H1 (cell line): ENCODE data around the gene DPEP2NB. TPM values are rescaled to one million over a fixed set of nuclear protein-coding genes. Genes with fewer than 3 reads are reported as not detected.

Experiments used
- CTCF ChIA-PET: fragments of 300-600 bp; sonication (Branson Sonifier 250); formaldehyde crosslinking; loops from one replicate; lab custom pipeline; 2021; ENCODE audit not compliant: partially characterized antibody; lab: Charles Lee
- POLR2A ChIA-PET: fragments of 300-600 bp; sonication (Branson Sonifier 250); formaldehyde crosslinking; loops from one replicate; lab custom pipeline; 2021; ENCODE audit warnings: inconsistent platforms; ENCODE audit not compliant: partially characterized antibody; lab: Charles Lee
- DNase-seq, 2 experiments: peaks; one replicate each; pipeline versions ENCODE4 v3.0.0 to v3.0.0-alpha.2; 2010 to 2022; ENCODE audit warnings: low spot score in 2 of 2, low read depth in 1 of 2, mixed read lengths in 1 of 2
- FAIRE-seq: peaks from 2 replicates; lab custom pipeline; 2011; peaks lifted over from hg19 to GRCh38; lab: Jason Lieb, UNC
- H2AFZ ChIP-seq: 2 replicates; pipeline ENCODE4 v1.8.1; 2012; ENCODE audit warnings: low read length, inconsistent platforms
- H2AK5ac ChIP-seq: 2 replicates; pipeline ENCODE4 v1.6.1; 2013; ENCODE audit warnings: low read depth, low read length
- H2BK120ac ChIP-seq: replicated peaks from 2 replicates; pipeline ENCODE3; 2013; ENCODE audit warnings: low read depth, low read length, inconsistent platforms
- H2BK12ac ChIP-seq: 2 replicates; pipeline ENCODE4 v1.6.1; 2013; ENCODE audit warnings: low read depth, low read length
- H2BK15ac ChIP-seq: 2 replicates; pipeline ENCODE4 v1.6.1; 2013; ENCODE audit warnings: low read length
- H2BK20ac ChIP-seq: 2 replicates; pipeline ENCODE4 v1.6.1; 2013; ENCODE audit warnings: low read length
- H2BK5ac ChIP-seq: 2 replicates; pipeline ENCODE4 v1.6.1; 2013; ENCODE audit warnings: low read depth, low read length
- H3K14ac ChIP-seq: 2 replicates; pipeline ENCODE4 v1.6.1; 2013; ENCODE audit warnings: inconsistent platforms; ENCODE audit not compliant: insufficient read length
- H3K18ac ChIP-seq: 2 replicates; pipeline ENCODE4 v1.6.1; 2013; ENCODE audit warnings: low read length; ENCODE audit errors: extremely low read depth
- H3K23ac ChIP-seq: 2 replicates; pipeline ENCODE4 v1.6.1; 2013; ENCODE audit warnings: inconsistent platforms; ENCODE audit not compliant: insufficient read length
- H3K23me2 ChIP-seq: 2 replicates; pipeline ENCODE4 v1.6.1; 2013; ENCODE audit warnings: low read depth, low read length
- H3K27ac ChIP-seq: 2 replicates; pipeline ENCODE4 v1.6.1; 2011; ENCODE audit warnings: low read depth, low read length, inconsistent platforms
- H3K27me3 ChIP-seq, 4 experiments: replicated peaks in 1 of 4; 1 replicate in 1 of 4; 2 replicates in 3 of 4; pipeline versions ENCODE4 v1.6.1 to v1.8.1; 2011 to 2013; ENCODE audit warnings: low read length in 3 of 4, mild to moderate bottlenecking in 3 of 4, inconsistent platforms in 2 of 4, mixed read lengths in 2 of 4, moderate library complexity in 1 of 4; ENCODE audit not compliant: control insufficient read depth in 3 of 4, insufficient read depth in 3 of 4; ENCODE audit errors: extremely low read depth in 1 of 4
- H3K36me3 ChIP-seq, 4 experiments: 2 replicates each; pipeline versions ENCODE4 v1.6.1 to v1.8.1; 2011 to 2013; ENCODE audit warnings: mild to moderate bottlenecking in 4 of 4, low read length in 3 of 4, moderate library complexity in 2 of 4, control low read depth in 1 of 4, inconsistent platforms in 1 of 4; ENCODE audit not compliant: insufficient read depth in 4 of 4, control insufficient read depth in 2 of 4
- H3K4ac ChIP-seq: replicated peaks from 2 replicates; pipeline ENCODE3; 2013; ENCODE audit warnings: low read length, low read depth, mixed read lengths, inconsistent platforms; ENCODE audit not compliant: insufficient read length
- H3K4me1 ChIP-seq, 4 experiments: replicated peaks in 1 of 4; 1 replicate in 1 of 4; 2 replicates in 3 of 4; pipeline versions ENCODE4 v1.6.1 to v1.8.1; 2011 to 2013; ENCODE audit warnings: low read length in 3 of 4, inconsistent platforms in 2 of 4, mixed read lengths in 1 of 4; ENCODE audit not compliant: insufficient read depth in 4 of 4, control insufficient read depth in 3 of 4
- H3K4me2 ChIP-seq, 2 experiments: 2 replicates each; pipeline versions ENCODE4 v1.6.1 to v1.8.1; 2011 to 2013; ENCODE audit warnings: low read depth in 2 of 2, low read length in 2 of 2, control low read depth in 1 of 2, inconsistent platforms in 1 of 2, mild to moderate bottlenecking in 1 of 2; ENCODE audit not compliant: insufficient read depth in 1 of 2
- H3K4me3 ChIP-seq, 4 experiments: fragments of 200-600, 300-600 bp in 1 of 4; sonication (generic), shearing (Covaris generic), sonication (Bioruptor Twin) in 1 of 4; 2 replicates each; pipeline versions ENCODE4 v1.5.1 to v1.8.1; 2011 to 2016; ENCODE audit warnings: low read length in 4 of 4, low read depth in 3 of 4, control low read depth in 2 of 4, inconsistent platforms in 2 of 4, mild to moderate bottlenecking in 2 of 4, mixed read lengths in 1 of 4, moderate library complexity in 1 of 4; ENCODE audit not compliant: insufficient read depth in 2 of 4; ENCODE audit errors: extremely low read depth in 1 of 4
- H3K56ac ChIP-seq: replicated peaks from 2 replicates; pipeline ENCODE3; 2013; ENCODE audit warnings: low read depth, mild to moderate bottlenecking, mixed read lengths, low read length, inconsistent platforms; ENCODE audit not compliant: insufficient read length
- H3K79me1 ChIP-seq: 2 replicates; pipeline ENCODE4 v1.6.1; 2013; ENCODE audit warnings: low read depth, low read length, control low read depth
- H3K79me2 ChIP-seq, 2 experiments: 2 replicates each; pipeline versions ENCODE4 v1.6.1 to v1.8.1; 2012 to 2013; ENCODE audit warnings: low read length in 2 of 2, mild to moderate bottlenecking in 2 of 2, inconsistent platforms in 1 of 2; ENCODE audit not compliant: insufficient read depth in 2 of 2, control insufficient read depth in 1 of 2
- H3K9ac ChIP-seq, 4 experiments: replicated peaks in 1 of 4; 1 replicate in 1 of 4; 2 replicates in 3 of 4; pipeline versions ENCODE4 v1.6.1 to v1.8.1; 2011 to 2013; ENCODE audit warnings: low read depth in 3 of 4, low read length in 3 of 4, control low read depth in 2 of 4, mild to moderate bottlenecking in 2 of 4, moderate library complexity in 2 of 4, inconsistent platforms in 1 of 4; ENCODE audit errors: extremely low read depth in 1 of 4
- H3K9me3 ChIP-seq, 2 experiments: 2 replicates each; pipeline versions ENCODE4 v1.6.1 to v1.8.1; 2012 to 2013; ENCODE audit warnings: mild to moderate bottlenecking in 2 of 2, moderate library complexity in 2 of 2, control low read depth in 1 of 2, inconsistent platforms in 1 of 2, low read depth in 1 of 2, low read length in 1 of 2, mixed read lengths in 1 of 2; ENCODE audit not compliant: insufficient read depth in 2 of 2
- H4K20me1 ChIP-seq, 2 experiments: replicated peaks in 1 of 2; 2 replicates each; pipeline versions ENCODE3 to v1.8.1; 2011 to 2013; ENCODE audit warnings: inconsistent platforms in 2 of 2, low read length in 2 of 2, mild to moderate bottlenecking in 1 of 2; ENCODE audit not compliant: insufficient read depth in 2 of 2, control insufficient read depth in 1 of 2
- H4K5ac ChIP-seq: 2 replicates; pipeline ENCODE4 v1.6.1; 2013; ENCODE audit warnings: low read length, low read depth, mixed read lengths, inconsistent platforms; ENCODE audit not compliant: insufficient read length
- H4K8ac ChIP-seq: 2 replicates; pipeline ENCODE4 v1.8.0; 2013; ENCODE audit warnings: mild to moderate bottlenecking, moderate library complexity, low read length, inconsistent platforms; ENCODE audit not compliant: insufficient read depth; ENCODE audit errors: extremely low read depth
- H4K91ac ChIP-seq: replicated peaks from 2 replicates; pipeline ENCODE3; 2013; ENCODE audit warnings: low read length, mixed read lengths, inconsistent platforms; ENCODE audit not compliant: insufficient read length
- ASH2L ChIP-seq: fragments of 200-600, 300-600 bp; sonication (generic); IDR thresholded peaks from one replicate; pipeline ENCODE4 v1.7.1; 2017; ENCODE audit warnings: low read length
- CBX5 ChIP-seq: fragments of 300-800, 300-1000 bp; sonication (generic); IDR thresholded peaks from 2 replicates; pipeline ENCODE4 v1.7.1; 2016; ENCODE audit warnings: antibody characterized with exemption, low read length, low read depth
- CTBP2 ChIP-seq: IDR thresholded peaks from 2 replicates; pipeline ENCODE4 v1.7.0; 2011; ENCODE audit warnings: borderline replicate concordance, mild to moderate bottlenecking, moderate library complexity, mixed read lengths, low read length; ENCODE audit not compliant: insufficient read depth, insufficient read length
- HDAC2 ChIP-seq, 2 experiments: fragments of 300-600 bp in 1 of 2; sonication (generic) in 1 of 2; IDR thresholded peaks; 2 replicates each; pipeline ENCODE4 v1.6.1; 2011 to 2012; ENCODE audit warnings: low read depth in 2 of 2, low read length in 2 of 2, mild to moderate bottlenecking in 2 of 2, moderate library complexity in 2 of 2, borderline replicate concordance in 1 of 2, inconsistent platforms in 1 of 2
- KDM1A ChIP-seq: fragments of 200-600, 300-600 bp; sonication (generic); IDR thresholded peaks from 2 replicates; pipeline ENCODE4 v1.7.1; 2016; ENCODE audit warnings: mild to moderate bottlenecking, low read length, borderline replicate concordance
- KDM5A ChIP-seq: fragments of 200-600 bp; IDR thresholded peaks from 2 replicates; pipeline ENCODE4 v1.7.1; 2012; ENCODE audit warnings: mild to moderate bottlenecking, low read length, inconsistent platforms, mixed read lengths
- RAD21 ChIP-seq, 2 experiments: IDR thresholded peaks in 1 of 2; conservative IDR thresholded peaks in 1 of 2; 2 replicates each; pipeline ENCODE4 v1.6.1; 2011; ENCODE audit warnings: low read depth in 2 of 2, low read length in 2 of 2, improper control_type of control experiment in 1 of 2, inconsistent platforms in 1 of 2, mild to moderate bottlenecking in 1 of 2, moderate library complexity in 1 of 2
- RFX5 ChIP-seq: IDR thresholded peaks from 2 replicates; pipeline ENCODE4 v1.6.1; 2011; ENCODE audit warnings: low read depth, low read length, improper control_type of control experiment, borderline replicate concordance
- SP1 ChIP-seq: IDR thresholded peaks from 2 replicates; pipeline ENCODE4 v1.6.1; 2011; ENCODE audit warnings: low read depth, low read length
- SUZ12 ChIP-seq: fragments of 200-600 bp; sonication (generic); IDR thresholded peaks from 2 replicates; pipeline ENCODE4 v1.6.1; 2012; ENCODE audit warnings: mild to moderate bottlenecking, inconsistent platforms, low read length, moderate library complexity, mixed read lengths
- TAF7 ChIP-seq: optimal IDR thresholded peaks from 2 replicates; pipeline ENCODE3; 2011; ENCODE audit warnings: low read depth, mild to moderate bottlenecking, inconsistent platforms, low read length, moderate library complexity, borderline replicate concordance
- TBP ChIP-seq: IDR thresholded peaks from 2 replicates; pipeline ENCODE4 v1.6.1; 2011; ENCODE audit warnings: low read depth, low read length, improper control_type of control experiment
- WGBS, 2 experiments: shearing (Covaris generic) in 1 of 2; methylation state at CpG; one replicate each; pipeline versions ENCODE4 v1.1.6 to v1.1.7; 2013 to 2015; ENCODE audit warnings: low lambda C conversion rate in 2 of 2, mixed read lengths in 2 of 2, inconsistent platforms in 1 of 2, low coverage in 1 of 2, missing lambda C conversion rate in 1 of 2; ENCODE audit not compliant: insufficient replicate concordance in 2 of 2, insufficient coverage in 1 of 2, insufficient read length in 1 of 2; ENCODE audit errors: extremely low coverage in 1 of 2, missing lambda C conversion rate in 1 of 2; 5-methylcytosine and 5-hydroxymethylcytosine counted together
- polyA plus RNA-seq, 7 experiments: library from polyadenylated mRNA; depleted of rRNA in 3 of 7; stranded (reverse) in 5 of 7; unstranded in 2 of 7; fragments of >200 nt in 5 of 7; fragments of 200-250 nt in 2 of 7; gene quantifications; 1 replicate in 5 of 7; 2 replicates in 1 of 7; 4 replicates in 1 of 7; pipeline versions ENCODE4 v1.2.1 to v1.2.3, GENCODE V29; 2011 to 2013; ENCODE audit warnings: missing spikeins in 2 of 7, mixed read lengths in 2 of 7
- total RNA-seq: library from RNA; stranded (reverse); fragmentation: NEBNext Ultra II Directional; extraction: Animal tissue kit (Norgen Biotek cat#: 25700); gene quantifications from 2 replicates; pipeline ENCODE4 v1.2.1, GENCODE V29; 2021
- TF ChIP-seq, protein P1 (sequence below): IDR thresholded peaks from 2 replicates; pipeline ENCODE4 v1.6.1; 2011; ENCODE audit warnings: low read depth, mild to moderate bottlenecking, low read length; ENCODE audit not compliant: insufficient read depth

DPEP2NB gene
- total and polyA plus RNA-seq, 2 of the 8 experiments (the other 6 are each of a cell fraction or from before 2014, with no cell fraction given) = not detected

DNA sequence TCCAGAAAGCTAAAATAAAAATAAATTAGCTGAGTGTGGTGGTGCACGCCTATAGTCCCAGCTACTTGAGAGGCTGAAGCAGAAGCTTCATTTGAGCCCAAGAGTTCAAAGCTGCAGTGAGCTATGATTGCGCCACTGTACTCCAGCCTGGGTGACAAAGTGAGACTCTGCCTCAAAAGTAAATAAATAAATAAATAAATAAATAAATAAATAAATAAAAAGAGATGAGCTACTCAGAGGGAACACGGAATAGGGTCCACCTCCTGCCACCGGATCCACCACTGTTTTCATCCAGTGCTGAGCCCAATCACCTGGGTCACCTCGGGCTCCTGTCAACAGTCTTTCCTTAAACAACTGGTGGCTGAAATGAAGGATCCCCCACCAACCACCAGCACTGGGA, 28.8 kb downstream of the DPEP2NB start:
- ChIA-PET CTCF (interaction anchor here (0.6 to 4.1 kb wide), 9 partner anchors 11 to 491 kb away, joined by 3 to 23 read pairs (median 4); partner anchors contain the start of gene NRN1L), POLR2A (interaction anchor here (0.6 to 1.1 kb wide), 3 partner anchors 14 to 285 kb away, joined by 3 to 4 read pairs (median 3); partner anchors contain the start of genes DDX28 and DUS2)
- no peak for FAIRE-seq
- TF ChIP-seq, protein P1, sequence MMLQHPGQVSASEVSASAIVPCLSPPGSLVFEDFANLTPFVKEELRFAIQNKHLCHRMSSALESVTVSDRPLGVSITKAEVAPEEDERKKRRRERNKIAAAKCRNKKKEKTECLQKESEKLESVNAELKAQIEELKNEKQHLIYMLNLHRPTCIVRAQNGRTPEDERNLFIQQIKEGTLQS = no peak
- no peak for TF ChIP-seq SP1
- TF ChIP-seq RAD21 (IDR thresholded peaks at IDR 0.05 in 1 of 2, conservative IDR thresholded peaks at IDR 0.05 in 1 of 2; ENCODE audit: low read depth in 2 of 2, low read length in 2 of 2) = no peak
- TF ChIP-seq RFX5 = no peak
- no peak for TF ChIP-seq CTBP2
- TF ChIP-seq KDM5A = no peak
- no peak for TF ChIP-seq ASH2L
- TF ChIP-seq HDAC2 (IDR thresholded peaks at IDR 0.05; ENCODE audit: borderline replicate concordance in 1 of 2, low read depth in 2 of 2, low read length in 2 of 2) = no peak
- no peak for TF ChIP-seq KDM1A
- no peak for TF ChIP-seq TBP
- TF ChIP-seq CBX5 = no peak
- TF ChIP-seq TAF7 = no peak
- TF ChIP-seq SUZ12 = no peak

More for the DNA sequence above, 28.8 kb downstream of the DPEP2NB start:
- no peak overlapping the region for H4K91ac ChIP-seq
- H3K23ac ChIP-seq = no peak overlapping the region
- H3K4ac ChIP-seq = no peak overlapping the region
- H2AFZ ChIP-seq = no peak overlapping the region
- H4K20me1 ChIP-seq = no peaks in the 10 kb centered on the region
- H3K4me1 ChIP-seq = no peaks in the 10 kb centered on the region
- H3K79me2 ChIP-seq = no peaks in the 10 kb centered on the region
- no peak overlapping the region for H3K18ac ChIP-seq
- WGBS, 2 experiments = 85% methylated on average over 5 of the region's 5 CpGs; no CpG with 5 or more reads in 1 of the 2 experiments
- peaks cover 0 to under 1% (median 0%) of the 10 kb centered on the region in 4 experiments; a peak in 3 of 7 replicates for H3K27me3 ChIP-seq
- H2BK20ac ChIP-seq = no peak overlapping the region
- H4K5ac ChIP-seq = no peak overlapping the region
- H3K36me3 ChIP-seq = no peaks in the 10 kb centered on the region
- H2BK5ac ChIP-seq = no peak overlapping the region
- no peak overlapping the region for H3K4me3 ChIP-seq
- H2BK12ac ChIP-seq = no peak overlapping the region
- no peak overlapping the region for H3K9ac ChIP-seq
- no peak overlapping the region for H2AK5ac ChIP-seq
- H3K23me2 ChIP-seq = no peaks in the 10 kb centered on the region
- no peak for DNase-seq
- no peak overlapping the region for H2BK15ac ChIP-seq
- H3K14ac ChIP-seq = no peak overlapping the region
- no peak overlapping the region for H3K27ac ChIP-seq
- H3K4me2 ChIP-seq = no peak overlapping the region
- H4K8ac ChIP-seq = no peak overlapping the region
- H3K79me1 ChIP-seq = no peaks in the 10 kb centered on the region; the same call in 1 of the 2 replicates
- no peaks in the 10 kb centered on the region; a peak in 1 of 4 replicates for H3K9me3 ChIP-seq
- H3K56ac ChIP-seq = no peak overlapping the region
- no peak overlapping the region for H2BK120ac ChIP-seq
